Measurements from ENCODE around the gene ITIH5.

Gene ITIH5

GRCh38 chr10:7635408-7636125, 31.2 kb downstream of the ITIH5 start:
- DNase-seq (ENCODE audit: insufficient read length, low spot score) (no peak), FAIRE-seq (no peak)
- TF ChIP-seq TAF1 (IDR thresholded peaks at IDR 0.05; ENCODE audit: low read depth, low read length) (no peak), SPI1 (IDR thresholded peaks at IDR 0.05; ENCODE audit: low read depth, low read length) (no peak), POLR2A (IDR thresholded peaks at IDR 0.05; ENCODE audit: low read depth, low read length) (no peak), PAX5 (IDR thresholded peaks at IDR 0.05; ENCODE audit: insufficient read depth, low read length, severe bottlenecking) (no peak), POU2F2 (IDR thresholded peaks at IDR 0.05; ENCODE audit: low read depth, low read length) (no peak), POLR2AphosphoS5 (IDR thresholded peaks at IDR 0.05; ENCODE audit: low read depth, low read length) (no peak)

- DNase-seq (ENCODE audit: insufficient read length, low spot score) (no peak), FAIRE-seq (no peak)
- no peak for TF ChIP-seq TAF1 (IDR thresholded peaks at IDR 0.05; ENCODE audit: low read depth, low read length)
- no peak for TF ChIP-seq SPI1 (IDR thresholded peaks at IDR 0.05; ENCODE audit: low read depth, low read length)
- TF ChIP-seq PAX5 (IDR thresholded peaks at IDR 0.05; ENCODE audit: insufficient read depth, low read length, severe bottlenecking), result no peak
- TF ChIP-seq POLR2A (IDR thresholded peaks at IDR 0.05; ENCODE audit: low read depth, low read length), result no peak
These were observed 32.4 kb downstream of the ITIH5 start for GRCh38 chr10:7634142-7634894.

GRCh38 chr10:7626283-7626682, 40.5 kb downstream of the ITIH5 start:
- TF ChIP-seq SPI1 (IDR thresholded peaks at IDR 0.05; ENCODE audit: low read depth, low read length), result no peak
- no peak for TF ChIP-seq POU2F2 (IDR thresholded peaks at IDR 0.05; ENCODE audit: low read depth, low read length)
- no peak for TF ChIP-seq PAX5 (IDR thresholded peaks at IDR 0.05; ENCODE audit: insufficient read depth, low read length, severe bottlenecking)
- no peak for TF ChIP-seq POLR2A (IDR thresholded peaks at IDR 0.05; ENCODE audit: low read depth, low read length)
- no peak for TF ChIP-seq POLR2AphosphoS5 (IDR thresholded peaks at IDR 0.05; ENCODE audit: low read depth, low read length)
- no peak for TF ChIP-seq TAF1 (IDR thresholded peaks at IDR 0.05; ENCODE audit: low read depth, low read length)
- no peak for DNase-seq (ENCODE audit: insufficient read length, low spot score)
- no peak for FAIRE-seq

- DNase-seq (ENCODE audit: insufficient read length, low spot score), result no peak
- TF ChIP-seq POU2F2 (IDR thresholded peaks at IDR 0.05; ENCODE audit: low read depth, low read length) (no peak), PAX5 (IDR thresholded peaks at IDR 0.05; ENCODE audit: insufficient read depth, low read length, severe bottlenecking) (no peak), SPI1 (IDR thresholded peaks at IDR 0.05; ENCODE audit: low read depth, low read length) (no peak)
- no peak for FAIRE-seq
These were observed 40.9 kb downstream of the ITIH5 start for GRCh38 chr10:7625836-7626235.

- DNase-seq (ENCODE audit: insufficient read length, low spot score), result no peak
- no peak for FAIRE-seq
- no peak for TF ChIP-seq POU2F2 (IDR thresholded peaks at IDR 0.05; ENCODE audit: low read depth, low read length)
- TF ChIP-seq TAF1 (IDR thresholded peaks at IDR 0.05; ENCODE audit: low read depth, low read length), result no peak
- TF ChIP-seq POLR2AphosphoS5 (IDR thresholded peaks at IDR 0.05; ENCODE audit: low read depth, low read length), result no peak
- TF ChIP-seq POLR2A (IDR thresholded peaks at IDR 0.05; ENCODE audit: low read depth, low read length), result no peak
- TF ChIP-seq SPI1 (IDR thresholded peaks at IDR 0.05; ENCODE audit: low read depth, low read length), result no peak
These were observed 41.8 kb downstream of the ITIH5 start for GRCh38 chr10:7625009-7625408.

GRCh38 chr10:7622969-7623368, 43.8 kb downstream of the ITIH5 start:
- no peak for FAIRE-seq

GRCh38 chr10:7618461-7618860, 48.3 kb downstream of the ITIH5 start:
- FAIRE-seq (no peak), DNase-seq (ENCODE audit: insufficient read length, low spot score) (no peak)
- TF ChIP-seq POLR2AphosphoS5 (IDR thresholded peaks at IDR 0.05; ENCODE audit: low read depth, low read length) (no peak), PAX5 (IDR thresholded peaks at IDR 0.05; ENCODE audit: insufficient read depth, low read length, severe bottlenecking) (no peak), SPI1 (IDR thresholded peaks at IDR 0.05; ENCODE audit: low read depth, low read length) (no peak), POU2F2 (IDR thresholded peaks at IDR 0.05; ENCODE audit: low read depth, low read length) (no peak), POLR2A (IDR thresholded peaks at IDR 0.05; ENCODE audit: low read depth, low read length) (no peak), TAF1 (IDR thresholded peaks at IDR 0.05; ENCODE audit: low read depth, low read length) (no peak)

More at GRCh38 chr10:7622969-7623368, 43.8 kb downstream of the ITIH5 start:
- DNase-seq (ENCODE audit: insufficient read length, low spot score), result no peak
- no peak for TF ChIP-seq POLR2AphosphoS5 (IDR thresholded peaks at IDR 0.05; ENCODE audit: low read depth, low read length)
- no peak for TF ChIP-seq POU2F2 (IDR thresholded peaks at IDR 0.05; ENCODE audit: low read depth, low read length)
- TF ChIP-seq TAF1 (IDR thresholded peaks at IDR 0.05; ENCODE audit: low read depth, low read length), result no peak
- no peak for TF ChIP-seq POLR2A (IDR thresholded peaks at IDR 0.05; ENCODE audit: low read depth, low read length)
- TF ChIP-seq PAX5 (IDR thresholded peaks at IDR 0.05; ENCODE audit: insufficient read depth, low read length, severe bottlenecking), result no peak

- no peak for TF ChIP-seq PAX5 (IDR thresholded peaks at IDR 0.05; ENCODE audit: insufficient read depth, low read length, severe bottlenecking)
- FAIRE-seq (no peak), DNase-seq (ENCODE audit: insufficient read length, low spot score) (no peak)
These were observed 54.9 kb downstream of the ITIH5 start for GRCh38 chr10:7611909-7612308.

- no peak for FAIRE-seq
- TF ChIP-seq POU2F2 (IDR thresholded peaks at IDR 0.05; ENCODE audit: low read depth, low read length) (no peak), TAF1 (IDR thresholded peaks at IDR 0.05; ENCODE audit: low read depth, low read length) (no peak), POLR2AphosphoS5 (IDR thresholded peaks at IDR 0.05; ENCODE audit: low read depth, low read length) (no peak), SPI1 (IDR thresholded peaks at IDR 0.05; ENCODE audit: low read depth, low read length) (no peak), PAX5 (IDR thresholded peaks at IDR 0.05; ENCODE audit: insufficient read depth, low read length, severe bottlenecking) (no peak), POLR2A (IDR thresholded peaks at IDR 0.05; ENCODE audit: low read depth, low read length) (no peak)
- DNase-seq (ENCODE audit: insufficient read length, low spot score), result no peak
These were observed 55.9 kb downstream of the ITIH5 start for GRCh38 chr10:7610651-7611389.

All from GM12891 (cell line).